Measurements from ENCODE around the gene CARD18.

GRCh38 chr11:105152560-105152959, 13.0 kb upstream of the CARD18 start:
- TF ChIP-seq, protein P1, sequence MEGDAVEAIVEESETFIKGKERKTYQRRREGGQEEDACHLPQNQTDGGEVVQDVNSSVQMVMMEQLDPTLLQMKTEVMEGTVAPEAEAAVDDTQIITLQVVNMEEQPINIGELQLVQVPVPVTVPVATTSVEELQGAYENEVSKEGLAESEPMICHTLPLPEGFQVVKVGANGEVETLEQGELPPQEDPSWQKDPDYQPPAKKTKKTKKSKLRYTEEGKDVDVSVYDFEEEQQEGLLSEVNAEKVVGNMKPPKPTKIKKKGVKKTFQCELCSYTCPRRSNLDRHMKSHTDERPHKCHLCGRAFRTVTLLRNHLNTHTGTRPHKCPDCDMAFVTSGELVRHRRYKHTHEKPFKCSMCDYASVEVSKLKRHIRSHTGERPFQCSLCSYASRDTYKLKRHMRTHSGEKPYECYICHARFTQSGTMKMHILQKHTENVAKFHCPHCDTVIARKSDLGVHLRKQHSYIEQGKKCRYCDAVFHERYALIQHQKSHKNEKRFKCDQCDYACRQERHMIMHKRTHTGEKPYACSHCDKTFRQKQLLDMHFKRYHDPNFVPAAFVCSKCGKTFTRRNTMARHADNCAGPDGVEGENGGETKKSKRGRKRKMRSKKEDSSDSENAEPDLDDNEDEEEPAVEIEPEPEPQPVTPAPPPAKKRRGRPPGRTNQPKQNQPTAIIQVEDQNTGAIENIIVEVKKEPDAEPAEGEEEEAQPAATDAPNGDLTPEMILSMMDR (IDR thresholded peaks at IDR 0.05): no peak
- TF ChIP-seq POLR2A (IDR thresholded peaks at IDR 0.05; ENCODE audit: low read depth) (no peak), EP300 (IDR thresholded peaks at IDR 0.05) (no peak), POLR2AphosphoS5 (IDR thresholded peaks at IDR 0.05) (no peak)

Data from esophagus muscularis mucosa (tissue), 4 donors.